Middle frontal gyrus (tissue), 1 donor: ENCODE data around the gene PABPN1L.
A peak's percentile ranks its signal among the peaks of the same experiment; 100 is the strongest.

ENCODE experiments used
- DNase-seq: peaks from one replicate; pipeline ENCODE4 v3.0.0-alpha.2; 2015; ENCODE audit warnings: low spot score; ENCODE audit errors: extremely low spot score

Gene PABPN1L

DNA sequence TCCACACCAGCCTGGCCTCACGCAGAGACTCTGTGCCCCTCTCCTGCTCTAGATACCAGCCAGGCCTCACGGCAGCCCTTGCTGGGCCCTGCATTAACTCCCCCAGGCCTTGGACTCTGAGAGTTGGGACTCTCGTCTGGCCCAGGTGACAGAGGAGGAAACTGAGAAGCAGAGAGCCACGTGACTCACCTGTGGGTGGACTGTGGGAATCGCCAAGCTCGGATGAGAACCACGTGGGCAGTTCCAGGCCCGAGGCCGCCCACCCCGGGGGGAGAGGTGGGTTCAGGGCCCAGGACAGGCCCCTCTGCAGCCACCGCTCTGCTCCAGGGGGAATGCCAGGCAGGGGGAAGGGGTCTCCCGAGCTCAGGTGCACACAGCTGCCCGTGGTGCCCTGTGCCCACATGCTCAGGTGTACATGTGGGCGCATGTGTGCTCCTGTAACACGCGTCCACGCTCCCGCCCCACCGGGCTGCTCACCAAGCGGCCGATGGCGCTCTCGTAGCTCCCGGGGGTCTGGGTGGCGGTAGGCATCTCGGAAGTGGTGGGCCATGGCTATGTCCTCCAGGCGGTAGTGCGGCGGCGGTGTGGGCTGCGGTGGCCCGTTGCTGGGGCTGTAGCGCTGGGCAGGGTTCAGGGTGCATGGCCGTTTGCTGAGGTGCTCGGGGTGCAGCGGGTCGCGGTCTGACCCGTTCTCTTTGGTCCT is 18.3 kb upstream of the PABPN1L start:
- no peak for DNase-seq

- peak; percentile 9 for DNase-seq
These were observed 17.5 kb upstream of the PABPN1L start for GRCh38 chr16:88883946-88884345.

- no peak for DNase-seq
These were observed 16.8 kb upstream of the PABPN1L start for GRCh38 chr16:88883117-88883895.

DNA sequence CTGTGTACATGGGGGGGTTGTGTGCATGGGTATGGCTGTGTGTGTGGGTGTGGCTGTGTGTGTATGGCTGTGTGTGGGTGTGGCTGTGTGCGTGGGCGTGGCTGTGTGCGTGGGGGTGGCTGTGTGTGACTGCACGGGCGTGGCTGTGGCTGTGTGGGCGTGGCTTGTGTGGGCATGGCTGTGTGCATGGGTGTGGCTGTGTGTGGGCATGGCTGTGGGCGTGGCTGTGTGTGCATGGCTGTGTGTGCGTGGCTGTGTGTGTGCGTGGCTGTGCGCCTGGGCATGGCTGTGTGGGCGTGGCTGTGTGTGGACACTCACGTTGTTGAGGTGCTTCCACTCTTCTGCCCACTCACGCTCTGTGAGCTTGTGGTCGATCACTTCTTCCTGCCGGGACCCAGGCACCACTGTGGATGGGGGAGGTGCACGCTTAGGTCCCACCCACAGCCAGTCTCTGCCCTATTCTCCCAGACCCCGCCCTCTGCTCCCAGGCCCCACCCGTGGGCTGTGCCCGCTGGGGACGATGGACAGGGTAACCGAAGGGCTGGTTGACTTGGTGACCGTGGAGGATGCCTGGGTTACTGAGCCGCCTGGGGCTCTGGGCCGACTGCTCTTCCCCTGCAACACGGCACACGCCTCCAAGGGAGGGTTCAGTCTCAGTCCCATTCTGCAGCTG is 16.0 kb upstream of the PABPN1L start:
- DNase-seq: no peak

DNA sequence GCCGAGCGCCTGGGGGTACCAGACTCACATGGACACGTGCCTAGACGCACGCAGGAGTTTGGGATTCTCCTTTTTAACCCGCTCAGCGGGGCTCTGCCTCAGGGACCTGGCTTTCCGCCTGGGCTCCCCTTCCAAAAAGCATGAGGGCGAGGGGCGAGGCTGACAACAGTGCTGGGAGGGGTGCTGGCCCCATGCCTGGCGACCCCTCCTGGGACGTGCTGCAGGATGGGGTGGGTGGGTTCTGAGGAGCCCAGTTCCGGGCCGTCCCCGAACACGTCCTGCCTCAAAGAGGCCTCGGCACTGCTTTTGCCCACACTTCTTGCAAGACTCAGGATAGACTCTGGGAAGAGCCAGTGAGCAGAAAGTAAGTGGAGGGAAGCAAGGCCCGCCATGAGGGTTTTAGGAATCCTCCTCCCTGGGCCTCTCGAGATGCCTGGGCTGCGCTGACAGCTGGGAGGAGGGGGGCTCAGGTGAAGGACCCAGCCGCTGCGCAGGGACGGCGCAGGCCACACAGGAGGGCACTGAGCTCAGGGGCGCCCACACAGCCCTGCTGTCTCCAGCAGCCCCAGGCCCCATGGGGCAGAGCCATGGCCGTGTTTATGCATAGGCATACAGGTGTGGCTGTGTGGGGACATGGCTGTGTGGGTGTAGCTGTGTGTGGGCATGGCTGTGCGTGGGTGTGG is 15.4 kb upstream of the PABPN1L start:
- DNase-seq: no peak

DNA sequence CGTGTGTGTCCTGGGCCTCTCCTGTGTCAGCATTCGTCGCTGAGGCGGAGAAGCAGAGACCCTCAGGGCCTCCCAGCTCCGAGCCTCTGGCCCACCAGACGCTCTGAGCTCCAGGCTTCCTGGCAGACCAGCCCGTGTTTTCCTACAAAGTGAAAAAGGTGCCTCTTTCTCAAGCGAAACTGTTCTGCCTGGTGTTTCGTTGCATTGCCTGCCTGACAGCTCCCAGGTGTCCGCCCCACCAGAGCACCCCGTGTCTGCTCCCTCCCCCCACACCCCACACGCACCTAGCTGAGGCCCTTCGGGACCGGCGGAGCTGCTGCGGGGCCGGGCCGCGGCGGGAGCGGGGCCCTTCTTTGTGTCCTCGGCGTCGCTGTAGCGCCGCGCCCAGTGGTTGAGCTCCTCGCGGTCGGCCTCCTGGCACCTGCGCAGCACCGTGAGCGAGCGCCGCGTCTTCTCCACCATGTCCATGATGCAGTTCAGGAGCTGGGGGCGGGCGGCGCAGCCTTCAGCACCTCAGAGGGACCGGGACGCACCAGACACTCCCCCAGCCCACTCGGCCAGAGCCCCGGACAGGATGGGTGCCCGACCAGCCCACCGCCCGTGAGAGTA is 14.7 kb upstream of the PABPN1L start:
- no peak for DNase-seq

DNA sequence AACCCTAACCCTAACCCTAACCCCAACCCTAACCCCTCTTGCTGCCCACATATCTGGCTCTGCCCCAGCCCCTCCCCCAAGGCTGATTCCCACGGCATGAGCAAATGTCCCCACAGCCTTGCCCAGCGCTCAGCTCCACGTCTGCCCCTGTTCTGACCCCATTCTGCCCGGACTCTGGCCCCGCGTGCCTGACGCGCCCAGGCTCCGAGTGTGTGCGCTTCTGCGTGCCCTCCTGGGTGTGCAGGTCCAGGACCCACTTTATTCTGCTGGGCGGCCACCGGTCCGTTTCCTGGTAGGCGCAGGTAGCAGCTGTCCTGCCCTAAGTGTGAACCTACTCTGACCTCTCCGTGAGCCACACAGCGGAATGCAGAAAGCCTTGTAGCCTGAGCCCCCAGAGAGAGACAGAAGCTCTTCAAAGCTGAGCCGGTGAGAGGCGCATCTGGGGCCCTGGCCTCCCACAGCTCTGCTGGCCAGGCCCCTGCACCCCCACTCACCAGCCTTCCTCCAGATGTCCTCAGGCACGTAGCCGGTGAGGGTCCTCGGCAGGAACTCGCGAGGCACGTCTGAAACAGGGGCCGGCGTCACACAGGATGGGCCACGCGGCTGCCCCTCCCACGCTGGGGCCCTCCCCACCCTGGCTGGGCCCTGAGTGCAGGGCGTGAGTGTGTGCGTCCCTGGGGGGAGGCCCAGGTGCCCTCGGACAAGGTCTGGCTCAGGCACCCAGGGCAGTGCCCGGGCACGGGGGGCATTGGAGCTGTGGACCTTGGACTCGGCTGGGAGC is 14.0 kb upstream of the PABPN1L start:
- no peak for DNase-seq

DNA sequence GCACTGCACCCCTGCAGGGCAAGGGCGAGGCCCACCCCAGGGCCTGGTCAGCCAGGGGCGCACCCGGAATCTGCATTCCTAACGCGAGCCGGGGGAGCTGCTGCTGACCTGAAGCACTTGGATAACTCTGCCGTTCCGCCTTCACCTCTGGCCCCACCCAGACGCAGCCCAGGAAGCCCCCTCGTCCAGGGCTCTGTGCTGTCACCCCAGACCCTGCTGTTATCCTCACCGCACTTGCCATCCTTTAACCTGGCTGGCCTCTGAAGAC is 13.3 kb upstream of the PABPN1L start:
- no peak for DNase-seq

DNA sequence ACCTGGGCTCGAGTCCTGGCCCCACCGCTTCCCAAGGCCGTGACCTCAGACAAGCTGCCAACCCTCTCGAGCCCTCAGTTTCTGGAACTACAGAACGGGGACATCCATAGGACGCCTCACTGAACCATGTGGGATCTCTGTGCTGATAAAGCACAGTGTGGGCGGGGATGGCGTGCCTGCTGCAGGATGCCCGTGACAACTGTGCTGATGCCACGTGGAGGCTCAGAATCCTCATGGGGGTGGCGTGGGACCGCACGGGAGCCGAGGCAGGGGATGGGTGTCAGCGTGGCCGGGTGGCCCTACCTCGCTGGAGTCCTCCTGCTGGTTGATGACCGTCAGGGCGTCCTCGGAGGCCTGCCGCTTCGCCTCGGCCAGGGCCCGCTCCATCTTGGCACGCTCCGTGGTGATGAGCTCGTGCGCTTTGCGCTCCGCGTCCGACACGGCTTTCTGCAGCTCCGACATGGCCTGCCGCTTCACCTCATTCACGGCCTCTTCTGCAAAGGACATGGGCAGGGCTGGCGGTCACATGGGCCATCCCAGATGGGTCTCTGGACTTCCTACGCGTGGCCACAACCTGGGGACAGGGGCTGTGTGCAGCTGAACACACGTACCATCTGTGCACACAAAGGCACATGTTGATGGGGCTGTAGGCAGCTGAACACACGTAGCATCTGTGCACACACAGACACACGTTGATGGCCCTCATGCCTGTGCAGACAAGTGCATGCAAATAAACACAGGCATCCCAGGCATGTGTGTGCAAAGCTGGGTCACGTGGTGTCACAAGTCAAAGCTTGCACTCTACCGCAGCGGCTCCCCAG is 12.7 kb upstream of the PABPN1L start:
- DNase-seq: no peak

DNA sequence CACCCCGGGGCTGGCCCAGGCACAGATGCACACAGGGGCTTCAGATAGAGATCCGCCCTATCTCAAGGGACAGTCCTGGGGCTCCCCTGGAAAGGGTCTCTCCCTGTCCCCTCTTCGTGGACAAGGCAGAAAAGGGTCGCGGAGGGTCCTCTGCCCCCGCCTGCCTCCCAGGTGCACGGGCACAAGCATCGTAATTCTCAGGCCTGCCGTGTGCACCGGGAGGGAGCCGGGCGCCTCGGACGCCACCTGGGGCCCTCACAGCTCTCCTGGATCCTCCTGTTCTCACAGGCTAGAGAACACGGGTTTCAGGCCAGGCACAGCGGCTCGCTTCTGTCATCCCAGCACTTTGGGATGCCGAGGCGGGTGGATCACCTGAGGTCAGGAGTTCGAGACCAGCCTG is 11.9 kb upstream of the PABPN1L start:
- DNase-seq: no peak

DNA sequence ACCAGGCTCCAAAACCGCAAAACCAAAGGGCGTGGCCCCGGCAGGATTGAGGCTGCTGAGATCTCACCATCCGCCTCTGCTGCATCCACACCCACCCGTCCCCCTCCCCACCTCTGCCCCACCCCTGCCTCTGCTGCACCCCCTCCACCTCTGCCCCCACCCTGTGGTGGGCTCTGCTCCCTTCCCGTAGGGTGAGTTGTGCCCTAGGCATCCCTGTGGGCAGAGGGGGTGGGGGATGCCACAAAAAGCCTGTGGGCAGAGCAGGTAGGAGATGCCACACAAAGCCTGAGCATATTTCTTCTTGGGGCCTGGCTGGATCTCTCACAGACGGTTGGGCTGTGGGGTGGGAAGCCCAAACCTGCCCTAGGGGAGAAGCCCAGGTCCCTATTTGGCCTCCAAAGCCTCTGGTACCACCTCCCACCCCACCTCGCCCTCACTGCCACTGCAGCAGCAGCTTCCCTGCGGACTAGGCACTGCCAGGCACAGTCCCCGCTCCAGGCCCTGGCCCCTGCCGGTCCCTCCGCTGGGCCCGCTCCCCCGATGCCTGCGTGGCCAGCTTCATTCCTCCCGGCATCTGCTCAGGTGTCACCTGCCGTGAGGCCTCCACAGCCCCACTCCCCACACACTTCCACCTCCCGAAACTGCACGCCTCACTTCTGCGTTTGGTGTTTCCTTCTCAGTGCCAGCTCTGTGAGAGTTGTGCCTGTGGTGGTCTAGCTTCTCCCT is 11.3 kb upstream of the PABPN1L start:
- DNase-seq: no peak

DNA sequence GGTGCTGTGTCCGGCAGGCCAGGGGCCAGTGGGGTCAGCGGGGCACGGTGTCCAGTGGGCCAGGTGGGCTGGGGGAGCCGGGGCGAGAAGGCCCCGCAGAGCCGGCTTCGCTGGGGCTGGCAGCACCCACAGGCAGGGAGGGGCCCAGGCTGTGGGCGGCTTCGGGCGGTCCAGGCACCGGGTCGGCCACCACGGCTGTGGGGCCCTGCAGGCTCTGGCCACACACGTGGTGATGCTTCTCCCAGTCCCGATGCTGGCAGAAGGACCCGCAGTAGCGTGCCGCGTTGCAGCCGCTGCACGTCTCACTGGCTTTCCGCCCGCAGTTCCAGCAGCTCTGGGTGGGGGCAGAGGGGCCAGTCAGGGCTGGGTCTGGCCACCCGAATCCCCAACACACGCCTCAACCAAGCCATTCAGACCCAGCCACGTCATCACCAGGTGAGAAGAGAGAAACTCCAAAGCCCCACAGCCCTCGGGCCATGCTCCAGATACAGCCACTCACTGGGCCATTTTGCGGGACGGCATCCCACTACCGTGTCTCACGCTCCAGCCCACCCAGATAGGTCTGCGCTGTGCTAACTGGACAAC is 10.6 kb upstream of the PABPN1L start:
- DNase-seq: no peak

DNA sequence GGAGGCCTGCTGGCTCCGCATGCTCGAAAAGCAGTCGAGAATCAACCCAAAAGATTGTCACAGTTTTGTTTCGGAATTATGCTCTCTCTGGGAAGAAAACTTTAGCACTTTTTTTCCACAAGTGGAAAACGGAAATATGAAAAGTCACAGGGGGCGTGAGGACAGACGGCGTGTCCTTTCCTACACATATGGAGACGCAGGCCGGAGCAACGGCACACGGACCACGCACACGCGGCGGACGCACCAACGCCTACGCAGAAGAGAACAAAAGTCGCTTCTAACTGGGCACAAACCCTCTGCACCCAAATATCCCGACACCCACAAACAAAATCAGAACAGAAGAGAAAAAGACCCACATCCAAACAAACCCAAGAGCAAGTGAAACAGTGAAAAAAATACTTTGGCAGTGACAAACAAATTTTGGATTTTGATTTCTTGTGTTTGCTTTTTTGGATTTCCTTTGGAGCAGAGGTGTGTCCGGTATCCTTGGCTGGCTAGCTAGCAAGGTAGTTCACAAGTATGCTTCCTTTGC is 9.3 kb upstream of the PABPN1L start:
- DNase-seq: no peak

GRCh38 chr16:88874938-88875599 is 8.6 kb upstream of the PABPN1L start:
- DNase-seq: no peak

GRCh38 chr16:88872650-88873331 is 6.3 kb upstream of the PABPN1L start:
- no peak for DNase-seq

DNA sequence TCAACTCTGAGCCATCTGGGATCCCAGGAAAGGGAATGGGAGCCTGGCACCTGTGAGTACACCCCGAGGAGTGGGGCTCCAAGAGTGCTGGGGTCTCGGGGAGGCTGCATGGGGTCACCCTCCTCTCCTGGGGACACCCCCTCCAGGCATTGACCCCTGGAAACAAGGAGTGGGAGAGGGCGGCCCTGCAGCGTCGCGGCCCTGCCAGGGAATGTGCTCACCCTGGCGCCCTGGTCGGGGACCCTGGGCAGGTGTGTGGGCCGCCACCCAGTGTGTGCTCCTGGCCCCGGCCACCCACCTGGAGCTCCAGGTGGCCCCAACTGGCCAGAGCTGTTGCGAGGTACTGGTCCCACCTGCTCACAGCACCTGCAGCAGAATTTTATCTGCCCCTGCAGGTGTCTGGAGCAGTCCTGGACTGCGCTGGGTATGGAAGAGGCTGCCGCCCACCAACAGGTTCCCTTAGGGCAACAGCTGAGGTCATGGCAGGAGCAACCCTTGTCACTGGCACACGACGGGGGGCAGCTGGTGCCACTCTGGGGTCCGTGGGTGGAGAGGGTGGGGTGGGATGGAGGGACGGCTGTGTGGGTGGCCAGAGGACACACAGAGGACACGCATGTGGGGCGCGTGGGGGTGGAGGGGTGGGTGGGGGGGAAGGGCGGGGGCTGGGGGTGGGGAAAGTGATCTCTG is 5.4 kb upstream of the PABPN1L start:
- no peak for DNase-seq

DNA sequence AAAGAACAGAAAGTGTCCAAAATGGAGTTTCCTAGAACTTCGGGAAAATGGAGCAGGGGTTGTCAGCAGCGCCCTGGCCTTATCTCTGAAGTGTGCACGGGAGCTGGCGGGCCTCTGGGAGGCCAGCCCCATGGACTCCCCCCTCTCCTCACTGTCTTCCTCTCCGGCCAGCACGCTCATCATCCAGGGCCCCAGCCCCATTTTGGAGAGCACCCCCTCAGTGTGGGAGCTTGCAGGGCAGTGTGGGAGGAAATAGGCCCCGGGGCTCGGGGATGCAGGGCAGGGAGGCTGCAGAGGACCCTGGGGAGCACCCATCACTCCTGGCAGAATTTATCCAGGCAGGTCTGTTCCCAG is 4.9 kb upstream of the PABPN1L start:
- no peak for DNase-seq
